K562 (cell line): ENCODE data around the gene MARS2. TPM values are rescaled to one million over a fixed set of nuclear protein-coding genes. Genes with fewer than 3 reads are reported as not detected.

Source experiments
- ATAC-seq: fragments of 200-7000 bp; cut with Tn5 transposase; 3 replicates; pipeline ENCODE4 v1.9.1; 2020; ENCODE audit warnings: moderate library complexity
- Bru-seq: library from RNA; stranded (reverse); fragments of 400-500 nt; gene quantifications from one replicate; lab custom pipeline; 2021; lab: Mats Ljungman, UMichigan
- BruChase-seq, 2 experiments: library from RNA; stranded (reverse); fragments of 400-500 nt; gene quantifications; one replicate each; lab custom pipeline; 2021; lab: Mats Ljungman, UMichigan
- BruUV-seq: library from RNA; stranded (reverse); fragments of 400-500 nt; replicated peaks from 2 replicates; lab custom pipeline; 2021; lab: Mats Ljungman, UMichigan
- CTCF ChIA-PET: fragments of 300-600 bp; formaldehyde crosslinking; extraction: SDS; loops from one replicate; lab custom pipeline; 2021; ENCODE audit warnings: low intra/inter-chr PET ratio; lab: Yijun Ruan, JAX
- POLR2A ChIA-PET: fragments of 300-600, 350-650 bp; sonication (Branson Sonifier 250); formaldehyde crosslinking; extraction: SDS; loops from one replicate; lab custom pipeline; 2021; ENCODE audit warnings: antibody characterized with exemption, inconsistent platforms; lab: Yijun Ruan, JAX
- DNase-seq, 4 experiments: peaks; one replicate each; pipeline versions ENCODE4 v3.0.0 to v3.0.0-alpha.2; 2011 to 2018; ENCODE audit warnings: low spot score in 3 of 4, mixed read lengths in 3 of 4; ENCODE audit errors: extremely low read depth in 1 of 4
- FAIRE-seq: peaks from 2 replicates; lab custom pipeline; 2011; peaks lifted over from hg19 to GRCh38; lab: Jason Lieb, UNC
- H2AFZ ChIP-seq: 2 replicates; pipeline ENCODE4 v1.6.0; 2011; ENCODE audit warnings: low read depth, low read length, control low read depth, inconsistent platforms
- H3K27ac ChIP-seq: fragments of 200-600 bp; 3 replicates; pipeline ENCODE4 v1.8.0; 2011; ENCODE audit warnings: low read depth, mild to moderate bottlenecking, control low read depth, inconsistent platforms, low read length, moderate library complexity, mixed read lengths; ENCODE audit errors: extremely low read depth
- H3K27me3 ChIP-seq, 2 experiments: fragments of 300-600 bp in 1 of 2; 2 replicates in 1 of 2; 3 replicates in 1 of 2; pipeline versions ENCODE4 v1.6.0 to v1.8.0; 2011; ENCODE audit warnings: inconsistent platforms in 2 of 2, low read length in 2 of 2, mild to moderate bottlenecking in 1 of 2, mixed read lengths in 1 of 2, moderate library complexity in 1 of 2; ENCODE audit not compliant: control insufficient read depth in 2 of 2, insufficient read depth in 2 of 2
- H3K36me3 ChIP-seq: fragments of 300-600 bp; 3 replicates; pipeline ENCODE4 v1.8.0; 2011; ENCODE audit warnings: mild to moderate bottlenecking, low read length, inconsistent platforms; ENCODE audit not compliant: control insufficient read depth, insufficient read depth
- H3K4me1 ChIP-seq, 2 experiments: fragments of 200-600 bp in 1 of 2; replicated peaks in 1 of 2; 2 replicates in 1 of 2; 3 replicates in 1 of 2; pipeline versions ENCODE4 v1.5.1 to v1.8.0; 2011; ENCODE audit warnings: inconsistent platforms in 2 of 2, low read length in 2 of 2, mild to moderate bottlenecking in 1 of 2, mixed read lengths in 1 of 2, moderate library complexity in 1 of 2; ENCODE audit not compliant: control insufficient read depth in 2 of 2, insufficient read depth in 2 of 2
- H3K4me2 ChIP-seq: 2 replicates; pipeline ENCODE4 v1.6.1; 2011; ENCODE audit warnings: low read length, control low read depth, inconsistent platforms, mixed read lengths; ENCODE audit not compliant: insufficient read depth
- H3K4me3 ChIP-seq: fragments of 200-600 bp; sonication (generic), shearing (Covaris generic); 2 replicates; pipeline ENCODE4 v1.5.1; 2016; ENCODE audit warnings: control low read depth, inconsistent platforms
- H3K79me2 ChIP-seq: fragments of 200-600 bp; 3 replicates; pipeline ENCODE4 v1.8.0; 2011; ENCODE audit warnings: low read length, inconsistent platforms; ENCODE audit not compliant: control insufficient read depth, insufficient read depth
- H3K9ac ChIP-seq, 2 experiments: 2 replicates each; pipeline versions ENCODE4 v1.6.0 to v1.6.1; 2011; ENCODE audit warnings: low read depth in 2 of 2, low read length in 2 of 2, control low read depth in 1 of 2, inconsistent platforms in 1 of 2, mild to moderate bottlenecking in 1 of 2, mixed read lengths in 1 of 2; ENCODE audit not compliant: insufficient read depth in 1 of 2
- H3K9me1 ChIP-seq: one replicate; pipeline ENCODE4 v1.6.0; 2011; ENCODE audit warnings: inconsistent platforms, mild to moderate bottlenecking, low read length, moderate library complexity; ENCODE audit not compliant: control insufficient read depth, insufficient read depth
- H3K9me3 ChIP-seq: replicated peaks from 2 replicates; pipeline ENCODE4 v1.5.1; 2011; ENCODE audit warnings: low read depth, low read length, inconsistent platforms; ENCODE audit not compliant: control insufficient read depth, insufficient read depth
- H4K20me1 ChIP-seq: replicated peaks from 2 replicates; pipeline ENCODE4 v1.6.1; 2011; ENCODE audit warnings: low read length, inconsistent platforms, mixed read lengths; ENCODE audit not compliant: control insufficient read depth, insufficient read depth
- ATF7 ChIP-seq: fragments of 450-650 bp; IDR thresholded peaks from 2 replicates; pipeline ENCODE4 v1.7.1; 2014; ENCODE audit warnings: mild to moderate bottlenecking, moderate library complexity
- CCNT2 ChIP-seq: IDR thresholded peaks from 2 replicates; pipeline ENCODE4 v1.6.1; 2011; ENCODE audit warnings: borderline replicate concordance, low read depth, mild to moderate bottlenecking, moderate library complexity, mixed read lengths, low read length; ENCODE audit not compliant: insufficient read length; ENCODE audit errors: extremely low read depth
- FOXA3 ChIP-seq, 2 experiments: fragments of 450-650 bp in 1 of 2; sonication (generic) in 1 of 2; formaldehyde crosslinking; IDR thresholded peaks in 1 of 2; conservative IDR thresholded peaks in 1 of 2; 2 replicates each; pipeline versions ENCODE4 v1.4.0 to v1.8.0; 2020 to 2022; ENCODE audit warnings: mild to moderate bottlenecking in 2 of 2, missing genetic modification reagents in 1 of 2
- JUN ChIP-seq, 2 experiments: sonication (generic) in 1 of 2; formaldehyde crosslinking in 1 of 2; IDR thresholded peaks; 2 replicates each; pipeline versions ENCODE4 v1.6.1 to v1.8.0; 2012 to 2022; ENCODE audit warnings: borderline replicate concordance in 2 of 2, mild to moderate bottlenecking in 2 of 2, improper control_type of control experiment in 1 of 2, low read depth in 1 of 2, low read length in 1 of 2, missing genetic modification reagents in 1 of 2
- YY1 ChIP-seq, 3 experiments: IDR thresholded peaks; 2 replicates each; pipeline ENCODE4 v1.6.1; 2011; ENCODE audit warnings: low read length in 2 of 3, mild to moderate bottlenecking in 2 of 3, moderate library complexity in 2 of 3, borderline replicate concordance in 1 of 3, control low read depth in 1 of 3, low read depth in 1 of 3; ENCODE audit not compliant: insufficient read depth in 3 of 3, insufficient replicate concordance in 2 of 3, control insufficient read depth in 1 of 3, insufficient read length in 1 of 3; ENCODE audit errors: extremely low read depth in 1 of 3
- ZBTB2 ChIP-seq: fragments of 450-650 bp; IDR thresholded peaks from 2 replicates; pipeline ENCODE4 v1.6.1; 2016; ENCODE audit warnings: antibody characterized with exemption
- WGBS: fragments of 100-300 bp; shearing (Covaris generic); methylation state at CpG from one replicate; pipeline ENCODE4 v1.1.6; 2016; ENCODE audit warnings: low coverage, mixed read lengths; ENCODE audit not compliant: insufficient coverage; ENCODE audit errors: missing lambda C conversion rate; 5-methylcytosine and 5-hydroxymethylcytosine counted together
- in situ Hi-C: fragments of 300-500 bp; cut with MboI; formaldehyde crosslinking; loops from 4 replicates; pipeline ENCODE4 v1.15.0; 2018; ENCODE audit warnings: inconsistent platforms, mixed read lengths
- intact Hi-C: fragments of 100-400 bp; cut with micrococcal nuclease; formaldehyde crosslinking; loops from 2 replicates; pipeline ENCODE4 v1.14.2; 2022
- long read RNA-seq, 3 experiments: library from polyadenylated mRNA in 2 of 3; library from RNA in 1 of 3; unstranded in 2 of 3; stranded (forward) in 1 of 3; transcript quantifications; one replicate each; pipeline ENCODE4 v2.0.0, GENCODE V29; 2019 to 2022
- polyA minus RNA-seq, 3 experiments: library from RNA; depleted of rRNA, polyadenylated mRNA; stranded (reverse); fragments of >200 nt; gene quantifications; 2 replicates each; pipeline ENCODE4 v1.2.3, GENCODE V29; 2011
- polyA plus RNA-seq, 8 experiments: library from polyadenylated mRNA; depleted of rRNA in 4 of 8; stranded (reverse) in 5 of 8; unstranded in 3 of 8; fragments of >200 nt; fragmentation: Nextera tagmentation in 2 of 8; fragmentation: Illumina TruSeq in 1 of 8; extraction: Ambion mirVana in 2 of 8; extraction: Trizol in 1 of 8; gene quantifications; 2 replicates each; pipeline versions ENCODE4 v1.2.1 to v1.2.3, GENCODE V29; 2011 to 2014; ENCODE audit warnings: inconsistent platforms in 1 of 8, missing spikeins in 1 of 8
- total RNA-seq, 7 experiments: library from RNA; depleted of rRNA in 6 of 7; stranded (reverse); fragments of >200 nt in 6 of 7; fragmentation: Illumina TruSeq in 2 of 7; extraction: Trizol in 2 of 7; gene quantifications; 2 replicates each; pipeline versions ENCODE4 v1.2.1 to v1.2.3, GENCODE V29; 2011 to 2021; ENCODE audit warnings: low replicate concordance in 1 of 7
- TF ChIP-seq, protein P1 (sequence below): fragments of 200-800 bp; sonication (Bioruptor generic); IDR thresholded peaks from 2 replicates; pipeline ENCODE4 v1.6.1; 2017; ENCODE audit warnings: missing genetic modification characterization, missing compliant biosample characterization

MARS2 gene
- 13.7 and 22.5 TPM in 2 replicates for total RNA-seq (2011; cell fraction: chromatin; rRNA removed; ENCODE audit: low replicate concordance)
- 21.3 and 24.2 TPM in 2 replicates for total RNA-seq (2011; cell fraction: nucleolus; rRNA removed)
- total RNA-seq (2011; cell fraction: nucleoplasm; rRNA removed), result 18.8 and 20.4 TPM in 2 replicates
- total RNA-seq (2014; rRNA removed) (10.2 and 13.8 TPM in 2 replicates), total RNA-seq (2014; rRNA removed; fragmentation: Illumina TruSeq; extraction: Trizol) (9.9 and 12.7 TPM in 2 replicates), total RNA-seq (2015; rRNA removed; fragmentation: Illumina TruSeq; extraction: Trizol) (12.1 and 12.5 TPM in 2 replicates), total RNA-seq (2021) (17.6 and 20.7 TPM in 2 replicates), polyA plus RNA-seq (2011; rRNA removed) (6.9 and 7.8 TPM in 2 replicates), polyA plus RNA-seq (2014; fragmentation: Illumina TruSeq; extraction: Trizol) (12.5 and 17.1 TPM in 2 replicates), polyA plus RNA-seq (2014; fragmentation: Nextera tagmentation; extraction: Ambion mirVana) (1 to 10 TPM; 4.0 to 6.9 TPM), polyA plus RNA-seq (2014; rRNA removed) (12.2 and 12.7 TPM in 2 replicates), polyA minus RNA-seq (2011; rRNA and poly(A)+ RNA removed) (13.0 and 15.1 TPM in 2 replicates), Bru-seq, nascent RNA (percentile 92 among the genes with signal in this experiment), BruChase-seq, experiment 1, labeled RNA remaining after a 2-hour chase (percentile 92 among the genes with signal in this experiment), BruChase-seq, experiment 2, labeled RNA remaining after a 6-hour chase (percentile 93 among the genes with signal in this experiment)
- 6.2 and 9.7 TPM in 2 replicates for polyA plus RNA-seq (2011; cell fraction: cytosol; rRNA removed)
- polyA plus RNA-seq (2011; cell fraction: nucleus; rRNA removed), result 9.7 and 13.4 TPM in 2 replicates
- 6.6 and 11.1 TPM in 2 replicates for polyA plus RNA-seq (2012)
- polyA minus RNA-seq (2011; cell fraction: cytosol; rRNA and poly(A)+ RNA removed), result 7.5 and 11.8 TPM in 2 replicates
- polyA minus RNA-seq (2011; cell fraction: nucleus; rRNA and poly(A)+ RNA removed), result 17.6 and 24.2 TPM in 2 replicates
- long read RNA-seq, experiment 1, transcript MARS2-201 (1 exons, 3,019 nt), result major isoform, 103 of 103 reads
- long read RNA-seq, experiment 1, partial matches to known transcripts, result 0 of 103 reads
- long read RNA-seq, experiment 1, other reads (novel, unspliced or antisense), result 0 of 103 reads
- long read RNA-seq, experiment 2, transcript MARS2-201 (1 exons, 3,019 nt), result major isoform, 8 of 8 reads
- long read RNA-seq, experiment 2, partial matches to known transcripts, result 0 of 8 reads
- long read RNA-seq, experiment 2, other reads (novel, unspliced or antisense), result 0 of 8 reads
- long read RNA-seq, experiment 3, transcript MARS2-201 (1 exons, 3,019 nt), result major isoform, 13 of 13 reads
- long read RNA-seq, experiment 3, partial matches to known transcripts, result 0 of 13 reads
- long read RNA-seq, experiment 3, other reads (novel, unspliced or antisense), result 0 of 13 reads

- peak within 1 kb of the TSS; percentile 72 to 95 for H3K9ac ChIP-seq
- TSS peak; percentile 50 for BruUV-seq
- FAIRE-seq (peak; percentile 11), ATAC-seq (peak; percentile 87), DNase-seq (peak; percentile 87 to 93 (median 90))
- H3K27me3 ChIP-seq, result no peaks in the 10 kb centered on the region
- under 1% methylated on average over 28 of the region's 86 CpGs for WGBS
- intact Hi-C loops (loop anchor here (5.0 to 10.0 kb wide), 4 partner anchors 208 to 429 kb away; partner anchors contain the start of gene HSPD1), in situ Hi-C loops (no loop called here)
- H3K9me3 ChIP-seq, result no peaks in the 10 kb centered on the region
- peaks cover 49% of the 10 kb centered on the region for H3K79me2 ChIP-seq
- peaks cover 28% of the 10 kb centered on the region for H3K36me3 ChIP-seq
- H4K20me1 ChIP-seq, result peaks cover 14% of the 10 kb centered on the region
- H3K9me1 ChIP-seq, result no peaks in the 10 kb centered on the region
- CTCF ChIA-PET, result interaction anchor here (0.6 kb wide), 1 partner anchor 72 kb away, joined by 3 read pairs; no protein-coding TSS in a partner anchor
- peak within 1 kb of the TSS; percentile 72 for H3K27ac ChIP-seq
- peaks cover 5 to 12% of the 10 kb centered on the region in 2 experiments; a peak in 4 of 5 replicates for H3K4me1 ChIP-seq
- peak within 1 kb of the TSS; percentile 85 for H3K4me2 ChIP-seq
- H3K4me3 ChIP-seq, result peak within 1 kb of the TSS; percentile 88
- POLR2A ChIA-PET, result interaction anchor here (0.6 to 0.9 kb wide), 4 partner anchors 10 to 1187 kb away, joined by 3 to 4 read pairs (median 3); no protein-coding TSS in a partner anchor
- H2AFZ ChIP-seq, result peak within 1 kb of the TSS; percentile 96
- TF ChIP-seq FOXA3 (CRISPR knock-in tag; conservative IDR thresholded peaks at IDR 0.05 in 1 of 2, IDR thresholded peaks at IDR 0.05 in 1 of 2) (0 out of 4 replicates have a peak, but pooled peaks of 1 of the 2 experiments have one; percentile 22), JUN (IDR thresholded peaks at IDR 0.05; ENCODE audit: borderline replicate concordance, low read depth, low read length) (no peak), JUN (CRISPR knock-in tag; IDR thresholded peaks at IDR 0.05; ENCODE audit: borderline replicate concordance) (peak; percentile 49; the same call in 1 of the 2 replicates), CCNT2 (peak; percentile 21), YY1 (IDR thresholded peaks at IDR 0.05; ENCODE audit: borderline replicate concordance in 1 of 3, control insufficient read depth in 1 of 3, extremely low read depth in 1 of 3, insufficient read depth in 3 of 3, insufficient read length in 1 of 3, insufficient replicate concordance in 2 of 3, low read depth in 1 of 3, low read length in 2 of 3) (peak in 2 of 3 experiments; percentile 74 to 86), ATF7 (0 out of 2 replicates have a peak, but pooled peaks have one; percentile 46), ZBTB2 (peak; percentile 59; the same call in 1 of the 2 replicates)
- TF ChIP-seq, protein P1, sequence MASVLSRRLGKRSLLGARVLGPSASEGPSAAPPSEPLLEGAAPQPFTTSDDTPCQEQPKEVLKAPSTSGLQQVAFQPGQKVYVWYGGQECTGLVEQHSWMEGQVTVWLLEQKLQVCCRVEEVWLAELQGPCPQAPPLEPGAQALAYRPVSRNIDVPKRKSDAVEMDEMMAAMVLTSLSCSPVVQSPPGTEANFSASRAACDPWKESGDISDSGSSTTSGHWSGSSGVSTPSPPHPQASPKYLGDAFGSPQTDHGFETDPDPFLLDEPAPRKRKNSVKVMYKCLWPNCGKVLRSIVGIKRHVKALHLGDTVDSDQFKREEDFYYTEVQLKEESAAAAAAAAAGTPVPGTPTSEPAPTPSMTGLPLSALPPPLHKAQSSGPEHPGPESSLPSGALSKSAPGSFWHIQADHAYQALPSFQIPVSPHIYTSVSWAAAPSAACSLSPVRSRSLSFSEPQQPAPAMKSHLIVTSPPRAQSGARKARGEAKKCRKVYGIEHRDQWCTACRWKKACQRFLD (CRISPR knock-in tag), result peak; percentile 70; the same call in 1 of the 2 replicates
Measured at GRCh38 chr2:197705121-197705911, at the start of gene MARS2. Gene MARS2, plus strand, starts transcription at chr2:197705369. Its CDS starts 37 bp downstream, at chr2:197705406.
